HCT116 (cell line): ENCODE data around the gene CIP2A. TPM values are rescaled to one million over a fixed set of nuclear protein-coding genes. Genes with fewer than 3 reads are reported as not detected.

Source experiments
- ATAC-seq: fragments of 200-7000 bp; cut with Tn5 transposase; 2 replicates; pipeline ENCODE4 v1.9.1; 2020; ENCODE audit warnings: mild to moderate bottlenecking, moderate library complexity
- BruUV-seq: library from RNA; stranded (reverse); fragments of 400-500 nt; replicated peaks from 2 replicates; lab custom pipeline; 2021; lab: Mats Ljungman, UMichigan
- CTCF ChIA-PET: fragments of 300-600 bp; sonication (Branson Sonifier 250); formaldehyde crosslinking; loops from one replicate; lab custom pipeline; 2021; ENCODE audit warnings: antibody characterized with exemption; lab: Charles Lee
- POLR2A ChIA-PET: fragments of 300-600, 350-600 bp; sonication (Branson Sonifier 250); formaldehyde crosslinking; loops from one replicate; lab custom pipeline; 2021; ENCODE audit warnings: antibody characterized with exemption; lab: Charles Lee
- RAD21 ChIA-PET, 2 experiments: fragments of 300-600 bp; sonication (Branson Sonifier 250); formaldehyde crosslinking; loops; one replicate each; lab custom pipeline; 2023; ENCODE audit warnings: low total read pairs in 2 of 2; ENCODE audit not compliant: uncharacterized antibody in 2 of 2, unreplicated experiment in 2 of 2, low non-redundant PET in 1 of 2; lab: Charles Lee
- DNase-seq: peaks from one replicate; pipeline ENCODE4 v3.0.0-alpha.2; 2010; ENCODE audit warnings: low read depth, low spot score
- H2AFZ ChIP-seq: fragments of 200-600 bp; shearing (Covaris generic), sonication (generic); 2 replicates; pipeline ENCODE4 v1.6.1; 2017; ENCODE audit warnings: low read depth, mixed run types, mixed read lengths, antibody characterized with exemption, low read length; ENCODE audit not compliant: poor library complexity, severe bottlenecking
- H3K27ac ChIP-seq: 2 replicates; pipeline ENCODE4 v1.5.1; 2012; ENCODE audit warnings: low read depth, low read length
- H3K27me3 ChIP-seq: fragments of 200-600 bp; sonication (generic); 2 replicates; pipeline ENCODE4 v1.6.1; 2016; ENCODE audit warnings: mixed run types, low read length, mixed read lengths; ENCODE audit not compliant: insufficient read depth
- H3K36me3 ChIP-seq, 2 experiments: fragments of 200-500 bp in 1 of 2; fragments of 200-600 bp in 1 of 2; sonication (Bioruptor generic) in 1 of 2; sonication (generic) in 1 of 2; 2 replicates each; pipeline versions ENCODE4 v1.5.1 to v1.6.1; 2014 to 2016; ENCODE audit warnings: low read length in 2 of 2, inconsistent platforms in 1 of 2, mixed read lengths in 1 of 2, mixed run types in 1 of 2; ENCODE audit not compliant: insufficient read depth in 2 of 2, control insufficient read depth in 1 of 2
- H3K4me1 ChIP-seq, 2 experiments: fragments of 200-600 bp in 1 of 2; sonication (generic) in 1 of 2; 2 replicates each; pipeline versions ENCODE4 v1.5.1 to v1.6.1; 2012 to 2017; ENCODE audit warnings: low read length in 2 of 2, inconsistent platforms in 1 of 2, mild to moderate bottlenecking in 1 of 2, mixed read lengths in 1 of 2, mixed run types in 1 of 2, moderate library complexity in 1 of 2; ENCODE audit not compliant: insufficient read depth in 2 of 2, control insufficient read depth in 1 of 2
- H3K4me2 ChIP-seq: fragments of 200-600 bp; sonication (generic); 2 replicates; pipeline ENCODE4 v1.6.1; 2017; ENCODE audit warnings: mixed run types, low read length, mixed read lengths
- H3K4me3 ChIP-seq, 2 experiments: fragments of 200-600 bp in 1 of 2; sonication (generic) in 1 of 2; replicated peaks in 1 of 2; 2 replicates each; pipeline ENCODE4 v1.5.1; 2011 to 2016; ENCODE audit warnings: low read length in 2 of 2, control low read depth in 1 of 2, low read depth in 1 of 2, mild to moderate bottlenecking in 1 of 2, mixed read lengths in 1 of 2, mixed run types in 1 of 2
- H3K79me2 ChIP-seq: fragments of 200-600 bp; sonication (generic); 2 replicates; pipeline ENCODE4 v1.6.1; 2017; ENCODE audit warnings: mild to moderate bottlenecking, mixed run types, low read length, moderate library complexity, mixed read lengths; ENCODE audit not compliant: insufficient read depth
- H3K9ac ChIP-seq: fragments of 200-600 bp; sonication (generic); 2 replicates; pipeline ENCODE4 v1.6.1; 2016; ENCODE audit warnings: low read length, mixed read lengths
- H3K9me2 ChIP-seq: fragments of 200-600 bp; sonication (generic), shearing (Covaris generic); 2 replicates; pipeline ENCODE4 v1.6.1; 2017; ENCODE audit warnings: mixed run types, mild to moderate bottlenecking, moderate library complexity; ENCODE audit not compliant: insufficient read depth
- H3K9me3 ChIP-seq, 2 experiments: fragments of 200-500 bp in 1 of 2; fragments of 200-600 bp in 1 of 2; sonication (Bioruptor generic) in 1 of 2; sonication (generic) in 1 of 2; 2 replicates each; pipeline ENCODE4 v1.6.1; 2014 to 2017; ENCODE audit warnings: low read length in 2 of 2, mixed read lengths in 2 of 2, inconsistent platforms in 1 of 2, low read depth in 1 of 2, mild to moderate bottlenecking in 1 of 2, mixed run types in 1 of 2, moderate library complexity in 1 of 2; ENCODE audit not compliant: control insufficient read depth in 1 of 2, insufficient read depth in 1 of 2
- H4K20me1 ChIP-seq: fragments of 200-600 bp; sonication (generic), shearing (Covaris generic); 2 replicates; pipeline ENCODE4 v1.6.1; 2017; ENCODE audit warnings: mixed run types, mild to moderate bottlenecking, moderate library complexity; ENCODE audit not compliant: insufficient read depth
- ATF3 ChIP-seq: IDR thresholded peaks from 2 replicates; pipeline ENCODE4 v1.6.1; 2012
- CBX3 ChIP-seq: IDR thresholded peaks from 2 replicates; pipeline ENCODE4 v1.6.1; 2012; ENCODE audit warnings: low read depth
- CEBPB ChIP-seq: IDR thresholded peaks from 2 replicates; pipeline ENCODE4 v1.6.1; 2012; ENCODE audit warnings: low read depth
- CTCF ChIP-seq, 3 experiments: fragments of 200-600 bp in 1 of 3; sonication (generic) in 1 of 3; IDR thresholded peaks in 2 of 3; conservative IDR thresholded peaks in 1 of 3; 2 replicates each; pipeline ENCODE4 v1.5.1; 2012 to 2017; ENCODE audit warnings: low read depth in 2 of 3, low read length in 2 of 3, antibody characterized with exemption in 1 of 3, borderline replicate concordance in 1 of 3, control low read depth in 1 of 3, mild to moderate bottlenecking in 1 of 3, mixed read lengths in 1 of 3, mixed run types in 1 of 3, moderate library complexity in 1 of 3; ENCODE audit not compliant: insufficient read depth in 1 of 3
- EGR1 ChIP-seq: IDR thresholded peaks from 2 replicates; pipeline ENCODE4 v1.6.1; 2012; ENCODE audit warnings: low read depth
- ELF1 ChIP-seq: IDR thresholded peaks from 2 replicates; pipeline ENCODE4 v1.6.1; 2012; ENCODE audit warnings: low read depth, borderline replicate concordance
- EZH2phosphoT487 ChIP-seq: fragments of 200-600 bp; IDR thresholded peaks from 2 replicates; pipeline ENCODE4 v1.6.1; 2018; ENCODE audit warnings: antibody characterized with exemption, borderline replicate concordance
- JUND ChIP-seq: IDR thresholded peaks from 2 replicates; pipeline ENCODE4 v1.6.1; 2012
- MAX ChIP-seq: IDR thresholded peaks from 2 replicates; pipeline ENCODE4 v1.6.1; 2012
- RAD21 ChIP-seq: IDR thresholded peaks from 2 replicates; pipeline ENCODE4 v1.6.1; 2012; ENCODE audit warnings: low read depth, mild to moderate bottlenecking
- SIN3A ChIP-seq: IDR thresholded peaks from 2 replicates; pipeline ENCODE4 v1.6.1; 2012; ENCODE audit warnings: low read depth
- SP1 ChIP-seq: IDR thresholded peaks from 2 replicates; pipeline ENCODE4 v1.6.1; 2012; ENCODE audit warnings: low read depth
- SRF ChIP-seq: IDR thresholded peaks from 2 replicates; pipeline ENCODE4 v1.6.1; 2012; ENCODE audit warnings: low read depth
- YY1 ChIP-seq: IDR thresholded peaks from 2 replicates; pipeline ENCODE4 v1.6.1; 2011; ENCODE audit warnings: low read length, low read depth, moderate library complexity, mild to moderate bottlenecking; ENCODE audit not compliant: insufficient replicate concordance; ENCODE audit errors: extremely low read depth
- ZBTB33 ChIP-seq: IDR thresholded peaks from 2 replicates; pipeline ENCODE4 v1.6.1; 2011; ENCODE audit warnings: mild to moderate bottlenecking, low read length, moderate library complexity; ENCODE audit not compliant: insufficient replicate concordance; ENCODE audit errors: extremely low read depth
- ZNF274 ChIP-seq: fragments of 200-500 bp; sonication (Bioruptor generic); IDR thresholded peaks from 2 replicates; pipeline ENCODE4 v1.6.1; 2014; ENCODE audit warnings: mild to moderate bottlenecking, low read depth, low read length, inconsistent platforms
- intact Hi-C: fragments of 100-400 bp; cut with micrococcal nuclease; formaldehyde crosslinking; loops from 2 replicates; pipeline ENCODE4 v1.10.0; 2022
- total RNA-seq: library from RNA; stranded (reverse); gene quantifications from one replicate; pipeline ENCODE4 v1.2.1, GENCODE V29; 2021; ENCODE audit not compliant: unreplicated experiment

CIP2A gene
- total RNA-seq, 1 experiment from 2014 or later, result 41.6 TPM

- no peak overlapping the region for H2AFZ ChIP-seq
- CTCF ChIA-PET, result no interaction called here
- H4K20me1 ChIP-seq, result no peaks in the 10 kb centered on the region
- H3K4me3 ChIP-seq, result no peak overlapping the region
- H3K27ac ChIP-seq, result no peak overlapping the region
- H3K36me3 ChIP-seq, result peaks cover 33 to 42% of the 10 kb centered on the region in 2 experiments
- no peaks in the 10 kb centered on the region for H3K27me3 ChIP-seq
- BruUV-seq, result no TSS peak
- POLR2A ChIA-PET, result no interaction called here
- TF ChIP-seq ATF3 (no peak), JUND (no peak), EZH2phosphoT487 (no peak), YY1 (no peak), ZNF274 (no peak), ZBTB33 (no peak), CBX3 (no peak), SP1 (no peak), EGR1 (no peak), CEBPB (no peak), CTCF (IDR thresholded peaks at IDR 0.05 in 2 of 3, conservative IDR thresholded peaks at IDR 0.05 in 1 of 3; ENCODE audit: borderline replicate concordance in 1 of 3, insufficient read depth in 1 of 3, low read depth in 2 of 3, low read length in 2 of 3) (no peak), RAD21 (no peak), ELF1 (no peak), SRF (no peak), SIN3A (no peak), MAX (no peak)
- H3K9ac ChIP-seq, result no peak overlapping the region
- no peak for DNase-seq
- H3K9me3 ChIP-seq, result no peaks in the 10 kb centered on the region
- intact Hi-C loops, result no loop called here
- H3K4me1 ChIP-seq, result no peaks in the 10 kb centered on the region
- ATAC-seq, result no peak
- H3K4me2 ChIP-seq, result no peak overlapping the region
- no peaks in the 10 kb centered on the region for H3K9me2 ChIP-seq
- RAD21 ChIA-PET, result no interaction called here
- peaks cover 34% of the 10 kb centered on the region for H3K79me2 ChIP-seq
Measured at GRCh38 chr3:108578064-108578463, 11.2 kb downstream of the CIP2A start.
